Heart left ventricle (tissue), 16 donors: ENCODE data around the gene TRIM17. TPM values are rescaled to one million over a fixed set of nuclear protein-coding genes. Genes with fewer than 3 reads are reported as not detected.

Experiments used
- ATAC-seq, 4 donors: fragments of 200-7000 bp; cut with Tn5 transposase; one replicate each; pipeline ENCODE4 v1.9.1; 2020 to 2022; ENCODE audit warnings: moderate library complexity in 4 of 4, mild to moderate bottlenecking in 3 of 4, moderate number of reproducible peaks in 1 of 4
- DNase-seq, 5 donors: peaks; one replicate each; pipeline ENCODE4 v3.0.0-alpha.2; 2020
- H3K27ac ChIP-seq, 12 donors: fragments of 200-600 bp; sonication (generic) in 4 of 12; one replicate each; pipeline versions ENCODE4 v1.5.0 to v1.8.0; 2016 to 2022; ENCODE audit warnings: mild to moderate bottlenecking in 2 of 12
- H3K27me3 ChIP-seq, 9 donors: fragments of 200-600 bp; sonication (generic) in 2 of 9; one replicate each; pipeline versions ENCODE4 v1.5.1 to v1.8.0; 2016 to 2022; ENCODE audit warnings: mild to moderate bottlenecking in 3 of 9
- H3K36me3 ChIP-seq, 9 donors: fragments of 200-600 bp; sonication (generic) in 2 of 9; one replicate each; pipeline versions ENCODE4 v1.5.0 to v1.8.0; 2018 to 2022; ENCODE audit warnings: mild to moderate bottlenecking in 2 of 9
- H3K4me1 ChIP-seq, 12 donors: fragments of 200-600 bp; sonication (generic) in 4 of 12; one replicate each; pipeline versions ENCODE4 v1.5.0 to v1.8.0; 2016 to 2022; ENCODE audit warnings: mild to moderate bottlenecking in 3 of 12
- H3K4me3 ChIP-seq, 12 donors: fragments of 200-600 bp; sonication (generic) in 4 of 12; one replicate each; pipeline versions ENCODE4 v1.5.0 to v1.8.0; 2017 to 2022; ENCODE audit warnings: mild to moderate bottlenecking in 9 of 12, moderate library complexity in 4 of 12
- H3K9me3 ChIP-seq, 12 donors: fragments of 200-600 bp; sonication (generic) in 4 of 12; one replicate each; pipeline versions ENCODE4 v1.5.0 to v1.8.0; 2016 to 2022; ENCODE audit warnings: mild to moderate bottlenecking in 1 of 12
- CTCF ChIP-seq, 12 donors: fragments of 200-600 bp; sonication (generic) in 4 of 12; IDR thresholded peaks; one replicate each; pipeline versions ENCODE4 v1.5.0 to v1.8.0; 2018 to 2022; ENCODE audit warnings: antibody characterized with exemption in 12 of 12, mild to moderate bottlenecking in 5 of 12
- POLR2A ChIP-seq, 2 donors: fragments of 450-650 bp; IDR thresholded peaks; one replicate each; pipeline ENCODE4 v1.6.1; 2017; ENCODE audit warnings: antibody characterized with exemption in 2 of 2, mild to moderate bottlenecking in 2 of 2, moderate library complexity in 2 of 2
- whole genome bisulfite sequencing, 4 donors: extraction: QIAGEN DNeasy Blood & Tissue Kit in 2 of 4; methylation state at CpG; one replicate each; pipeline versions ENCODE4 v1.1.5 to v1.1.7; 2013 to 2018; 5-methylcytosine and 5-hydroxymethylcytosine counted together
- intact Hi-C, 10 donors: fragments of 100-400 bp; cut with DNase I; formaldehyde crosslinking; loops; one replicate each; pipeline versions ENCODE4 v1.11.1 to v1.14.2; 2022
- polyA plus RNA-seq, 2 donors: library from polyadenylated mRNA; stranded (reverse); fragments of 200-250 nt; gene quantifications; one replicate each; pipeline ENCODE4 v1.2.3, GENCODE V29; 2013
- total RNA-seq, 9 donors: library from RNA; depleted of rRNA in 2 of 9; stranded (reverse); fragments of >200 nt in 2 of 9; fragmentation: NEBNext Ultra II Directional in 3 of 9; extraction: Animal tissue kit (Norgen Biotek cat#: 25700) in 3 of 9; gene quantifications; one replicate each; pipeline versions ENCODE4 v1.1.0 to v1.2.4, GENCODE V29; 2016 to 2023
- donor health status: ischemic (EF 13 %, LVEDD 7.1; RV severe dilation, severe dysfunction).
- donor health status: healthy with polysubstance abuse.
- donor health status: DM: no; HTN: yes; CAD: no.
- donor health status: DM: no; HTN: no; CAD: no.
- donor health status: ischemic (EF 25% LVEDD 6.9; RV normal size, moderate dysfunction).
- donor health status: ischemic (EF 25% LVEDD 5.7; RV mildly dilated, moderate dysfunction).
- donor health status: healthy.
- donor health status: DM: yes; HTN: yes; CAD: no.
- donor health status: ischemic (EF 35%, LVEDD 5.7; RV mildly dilated, moderate dysfunction).
- donor health status: nonischemic (EF 11% LVEDD 7.7; RV severe dilation, severe dysfunction).
- donor health status: DM: yes; HTN: yes; CAD: no.
- donor health status: PGD.
- donor health status: ischemic (EF 29% LVEDD 5.4; RV normal size, mild dysfunction).
- donor health status: nonischemic (EF 23%, LVEDD 6.1; RV moderate dilation, normal function).

The TRIM17 gene
- total and polyA plus RNA-seq, 11 donors = 0.08 to 1.7 (median 0.39) TPM; not detected in 3

- Histone ChIP-seq H3K27me3 (peaks cover 0 to 27% (median 20%) of the 10 kb centered on the region in 9 donors), H3K9me3 (no peaks in the 10 kb centered on the region), H3K36me3 (no peaks in the 10 kb centered on the region), H3K4me3 (no peak overlapping the region), H3K27ac (no peak overlapping the region), H3K4me1 (peaks cover 1 to 15% (median 9%) of the 10 kb centered on the region in 12 donors)
- TF ChIP-seq CTCF (IDR thresholded peaks at IDR 0.05) (no peak), POLR2A (IDR thresholded peaks at IDR 0.05) (no peak)
- ATAC-seq (no peak), DNase-seq (no peak)
- intact Hi-C loops = no loop called here
- 90 to 93% (median 92%) methylated on average over 6 to 7 of the region's 7 CpGs for WGBS, 4 donors
Observed at GRCh38 chr1:228420968-228421826, 4.5 kb upstream of the TRIM17 start.

GRCh38 chr1:228417483-228418203, 982 bp upstream of the TRIM17 start:
- Histone ChIP-seq H3K4me3 (no peak overlapping the region), H3K27ac (no peak overlapping the region), H3K36me3 (no peaks in the 10 kb centered on the region), H3K9me3 (no peaks in the 10 kb centered on the region), H3K27me3 (peaks cover 0 to 37% (median 26%) of the 10 kb centered on the region in 9 donors), H3K4me1 (peaks cover 3 to 22% (median 13%) of the 10 kb centered on the region in 12 donors)
- no peak for TF ChIP-seq CTCF (IDR thresholded peaks at IDR 0.05)
- no peak for TF ChIP-seq POLR2A (IDR thresholded peaks at IDR 0.05)
- DNase-seq (no peak), ATAC-seq (peak in 2 of 4 donors; percentile 8 to 19)
- intact Hi-C loops = no loop called here
- WGBS, 4 donors = 83 to 93% (median 86%) methylated on average over 7 of the region's 7 CpGs

- WGBS, 4 donors = 33 to 40% (median 36%) methylated on average over 12 of the region's 12 CpGs
- ATAC-seq (no peak), DNase-seq (no peak)
- H3K27me3 ChIP-seq = peaks cover 0 to 37% (median 26%) of the 10 kb centered on the region in 9 donors
- TF ChIP-seq CTCF (IDR thresholded peaks at IDR 0.05) = no peak
- no peak for TF ChIP-seq POLR2A (IDR thresholded peaks at IDR 0.05)
- H3K27ac ChIP-seq = no peak overlapping the region
- H3K4me3 ChIP-seq = peak overlapping the region in 2 of 12 donors; percentile 46 to 50
- intact Hi-C loops = no loop called here
- H3K4me1 ChIP-seq = peaks cover 3 to 22% (median 13%) of the 10 kb centered on the region in 12 donors
- H3K9me3 ChIP-seq = no peaks in the 10 kb centered on the region
- H3K36me3 ChIP-seq = no peaks in the 10 kb centered on the region
Observed at GRCh38 chr1:228417061-228417460, 400 bp upstream of the TRIM17 start.

GRCh38 chr1:228415853-228416216, 826 bp downstream of the TRIM17 start:
- 15 to 30% (median 20%) methylated on average over 19 to 23 of the region's 23 CpGs for WGBS, 4 donors
- no peak for ATAC-seq
- peaks cover 0 to 37% (median 26%) of the 10 kb centered on the region in 9 donors for H3K27me3 ChIP-seq
- H3K4me3 ChIP-seq = peak overlapping the region; percentile 15 to 56 (median 50)
- TF ChIP-seq POLR2A (IDR thresholded peaks at IDR 0.05) (no peak), CTCF (IDR thresholded peaks at IDR 0.05) (no peak)
- H3K36me3 ChIP-seq = peaks cover 0 to 3% (median 0%) of the 10 kb centered on the region in 9 donors
- DNase-seq = no peak
- H3K9me3 ChIP-seq = no peaks in the 10 kb centered on the region
- peak overlapping the region in 1 of 12 donors; percentile 9 for H3K27ac ChIP-seq
- peaks cover 3 to 22% (median 13%) of the 10 kb centered on the region in 12 donors for H3K4me1 ChIP-seq
- intact Hi-C loops = no loop called here
